HT-29 (cell line): ENCODE measurements around the gene CLN3. TPM values are rescaled to one million over a fixed set of nuclear protein-coding genes. Genes with fewer than 3 reads are reported as not detected.
"Not testable (repeated sequence)": the region's sequence is repeated elsewhere in the genome, so short reads cannot be mapped to it uniquely, and the experiment has no call there.

ENCODE experiments used
- DNase-seq: peaks from one replicate; pipeline ENCODE4 v3.0.0-alpha.2; 2015; ENCODE audit warnings: low spot score
- total RNA-seq: library from RNA; depleted of rRNA; stranded (reverse); fragments of >200 nt; shearing (Covaris generic); gene quantifications from 2 replicates; pipeline ENCODE4 v1.2.3, GENCODE V29; 2014

Gene CLN3
- total RNA-seq, 1 experiment from 2014 or later, result 37.8 TPM

GRCh38 chr16:28513484-28514181 is 21.8 kb upstream of the CLN3 start:
- no peak for DNase-seq

- no peak for DNase-seq
These were observed 20.2 kb upstream of the CLN3 start for GRCh38 chr16:28511801-28512789.

DNA sequence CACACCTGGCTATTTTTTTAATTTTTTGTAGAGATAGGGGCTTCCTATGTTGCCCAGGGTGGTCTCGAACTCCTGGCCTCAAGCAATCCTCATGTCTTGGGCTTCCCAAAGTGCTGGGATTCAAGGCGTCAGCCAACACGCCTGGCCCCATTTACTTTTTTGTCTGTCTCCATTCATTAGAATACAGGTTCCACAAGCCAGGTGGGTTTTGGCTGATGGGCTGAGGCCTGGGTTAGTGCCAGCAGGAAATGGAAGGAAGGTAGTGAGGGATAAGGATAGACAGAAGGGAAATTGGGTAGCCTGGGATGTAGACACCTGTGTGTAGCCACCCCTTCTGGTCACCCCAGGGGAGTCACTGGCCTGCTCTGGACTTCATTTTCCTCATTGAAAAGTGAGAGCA is 19.2 kb upstream of the CLN3 start:
- no peak for DNase-seq

- DNase-seq, result no peak
These were observed 13.7 kb upstream of the CLN3 start for GRCh38 chr16:28505489-28506137.

DNA sequence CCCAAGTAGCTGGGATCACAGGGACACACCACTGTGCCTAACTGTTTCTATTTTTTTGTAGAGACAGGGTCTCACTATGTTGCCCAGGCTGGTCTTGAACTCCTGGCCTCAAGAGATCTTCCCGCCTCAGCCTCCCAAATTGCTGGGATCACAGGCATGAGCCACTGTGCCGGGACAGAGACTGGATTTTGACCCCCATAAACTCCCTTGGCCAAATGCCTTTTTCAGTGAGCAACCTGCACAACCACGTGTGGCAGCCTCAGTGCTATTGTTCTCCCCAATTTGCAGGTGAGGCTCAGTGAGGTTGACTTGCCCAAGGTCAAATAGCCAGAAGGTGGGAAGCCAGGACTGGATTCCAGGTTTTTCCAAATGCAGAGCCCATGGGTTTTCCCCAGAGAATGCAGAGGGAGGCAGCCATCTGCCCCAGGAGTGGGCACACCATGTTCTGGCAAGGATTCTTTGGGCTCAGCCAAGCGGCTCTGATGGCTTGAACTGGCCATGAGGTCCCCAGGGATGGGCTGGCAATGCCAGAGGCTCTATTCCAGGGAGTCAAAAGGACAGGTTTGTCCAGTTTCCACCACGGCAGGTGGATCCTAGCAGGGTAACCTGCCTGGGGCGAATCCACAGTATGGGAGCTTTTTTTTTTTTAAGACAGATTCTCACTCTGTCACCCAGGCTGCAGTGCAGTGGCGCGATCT is 13.0 kb upstream of the CLN3 start:
- DNase-seq, result no peak

- DNase-seq, result no peak
These were observed 11.8 kb upstream of the CLN3 start for GRCh38 chr16:28503470-28504259.

DNA sequence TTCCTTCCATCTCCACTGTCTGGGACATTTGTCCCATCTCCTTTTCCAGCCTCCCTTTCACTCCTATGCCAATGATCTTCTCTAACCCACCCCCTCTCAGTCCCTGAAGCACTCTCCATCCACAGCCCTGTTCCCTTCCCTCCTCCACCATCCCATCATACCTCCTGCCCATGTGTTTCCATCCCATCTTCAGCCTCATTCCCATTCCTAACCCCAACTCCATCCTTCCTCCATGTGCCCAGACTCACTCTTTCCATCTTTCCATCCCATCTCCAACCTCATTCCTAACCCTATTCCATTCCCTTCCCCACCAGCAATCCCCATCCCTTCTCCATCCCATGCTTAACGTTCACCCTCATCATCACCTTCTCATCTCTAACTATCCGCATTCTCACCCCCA is 10.4 kb upstream of the CLN3 start:
- no peak for DNase-seq

GRCh38 chr16:28501258-28502232 is 9.7 kb upstream of the CLN3 start:
- no peak for DNase-seq

DNA sequence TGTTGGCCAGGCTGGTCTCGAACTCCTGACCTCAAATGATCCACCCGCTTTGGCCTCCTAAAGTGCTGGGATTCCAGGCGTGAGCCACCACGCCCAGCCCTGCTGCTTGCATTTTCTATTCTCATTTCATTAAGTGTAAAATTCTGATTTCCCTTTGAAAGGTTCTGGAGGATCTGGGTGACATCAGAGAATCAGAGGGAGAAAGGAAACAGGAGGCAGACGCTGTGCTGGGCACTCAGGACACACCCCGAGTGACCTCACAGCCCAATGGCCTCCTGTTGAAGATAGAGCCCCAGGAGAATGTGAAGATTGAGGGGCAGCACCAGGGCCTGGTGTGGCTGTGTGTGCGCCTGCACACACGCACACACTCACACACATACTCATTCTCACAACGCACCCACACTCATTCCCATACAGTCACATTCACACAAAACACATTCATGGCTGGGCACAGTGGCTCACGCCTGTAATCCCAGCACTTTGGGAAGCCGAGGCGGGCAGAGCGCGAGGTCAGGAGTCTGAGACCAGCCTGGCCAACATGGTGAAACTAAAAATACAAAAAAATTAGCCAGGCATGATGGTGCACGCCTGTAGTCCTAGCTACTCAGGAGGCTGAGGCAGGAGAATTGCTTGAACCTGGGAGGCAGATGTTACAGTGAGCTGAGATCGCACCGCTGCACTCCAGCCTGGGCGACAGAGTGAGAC is 8.8 kb upstream of the CLN3 start:
- not testable (repeated sequence) for DNase-seq

GRCh38 chr16:28499854-28500253 is 8.0 kb upstream of the CLN3 start:
- no peak for DNase-seq

DNA sequence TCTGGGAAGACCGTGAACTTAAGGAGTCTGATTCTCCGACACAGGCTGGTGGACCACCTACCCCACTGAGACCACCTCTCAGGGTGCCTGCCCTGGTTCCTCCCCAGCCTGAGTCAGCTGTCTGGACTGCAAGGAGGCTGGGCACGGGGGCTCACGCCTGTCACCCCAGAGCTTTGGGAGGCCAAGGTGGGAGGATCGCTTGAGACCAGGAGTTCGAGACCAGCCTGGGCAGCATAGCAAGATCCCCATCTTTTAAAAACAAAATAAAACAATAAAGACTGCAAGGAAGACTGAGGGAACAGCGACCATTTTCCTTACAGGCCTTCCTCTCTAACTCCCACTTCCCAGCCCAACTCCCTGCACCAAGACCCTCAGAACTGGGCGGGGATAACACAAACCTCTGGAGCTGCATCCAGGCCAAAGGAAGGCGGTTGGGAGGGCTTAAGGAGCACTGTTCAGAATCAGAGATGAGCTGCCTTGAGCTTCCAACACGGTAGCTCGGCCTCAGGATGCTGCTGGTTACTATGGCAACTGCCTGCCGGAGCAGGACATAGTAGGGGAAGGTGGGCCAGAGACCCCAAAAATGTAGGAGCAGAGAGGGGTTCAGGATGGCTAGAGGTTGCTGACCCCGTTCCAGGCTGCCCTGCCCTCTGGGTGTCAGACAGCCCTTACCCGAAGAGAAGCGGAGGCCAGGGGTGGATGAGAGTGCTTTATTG is 7.0 kb upstream of the CLN3 start:
- DNase-seq, result no peak

- DNase-seq, result no peak
These were observed 6.2 kb upstream of the CLN3 start for GRCh38 chr16:28497861-28498599.

DNA sequence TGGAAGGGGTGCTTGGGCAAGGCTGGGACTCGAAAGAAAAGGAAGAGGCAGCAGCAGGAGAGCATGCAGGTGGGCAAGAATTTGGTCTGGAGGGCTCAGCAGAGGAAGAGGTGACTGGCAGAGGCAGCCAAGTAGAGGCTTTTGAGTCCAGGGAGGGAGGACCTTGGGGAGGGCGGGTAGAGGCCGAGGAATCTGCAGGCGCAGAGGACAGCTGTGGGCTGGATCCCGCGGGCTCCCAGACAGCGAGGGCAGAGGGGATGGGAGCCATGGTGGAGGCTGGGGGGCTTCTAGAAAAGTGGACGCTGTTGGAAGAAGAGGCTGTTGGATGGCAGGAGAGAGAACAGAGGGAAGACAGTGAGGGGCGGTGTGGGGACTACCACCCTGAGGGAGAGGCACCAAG is 5.5 kb upstream of the CLN3 start:
- no peak for DNase-seq

DNA sequence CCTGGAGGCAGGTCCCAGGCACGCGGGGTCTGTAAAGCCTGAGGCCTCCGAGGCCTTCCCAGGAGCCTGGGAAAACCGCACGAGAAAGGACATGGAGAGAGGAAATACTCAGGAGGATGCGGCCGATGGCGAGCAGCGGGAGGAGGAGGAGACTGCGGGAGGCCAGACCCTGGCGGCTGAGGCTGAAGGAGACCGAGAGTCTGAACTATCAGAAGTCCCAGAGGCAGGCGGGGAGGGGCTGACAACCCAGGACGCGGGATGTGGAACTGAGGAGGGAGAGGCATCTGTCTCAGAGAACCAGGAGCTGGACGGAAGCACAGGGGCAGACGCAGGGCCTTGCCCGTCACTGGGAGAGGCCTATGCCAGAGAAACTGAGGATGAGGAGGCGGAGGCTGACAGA is 5.0 kb upstream of the CLN3 start:
- DNase-seq, result no peak

GRCh38 chr16:28495795-28496749 is 4.2 kb upstream of the CLN3 start:
- DNase-seq, result no peak

- no peak for DNase-seq
These were observed 3.4 kb upstream of the CLN3 start for GRCh38 chr16:28495098-28495793.
